ENCODE measurements around the gene TMEM225B. TPM values are rescaled to one million over a fixed set of nuclear protein-coding genes. Genes with fewer than 3 reads are reported as not detected.

The TMEM225B gene
- total RNA-seq, 1 experiment from 2014 or later: 0.31 TPM

GRCh38 chr7:99551767-99552463 is 46.2 kb upstream of the TMEM225B start, which contains the start of gene FAM200A:
Gene FAM200A (minus strand): TSS chr7:99552114. CDS start chr7:99548407, 3,707 bp downstream.
- ChIA-PET CTCF (no interaction called here), POLR2A (interaction anchor here (0.6 kb wide), 1 partner anchor 46 kb away, joined by 3 read pairs; no protein-coding TSS in a partner anchor)
- Histone ChIP-seq H3K27ac (ENCODE audit: low read length) (peak within 1 kb of the TSS; percentile 85), H3K4me1 (ENCODE audit: control insufficient read depth, insufficient read depth, low read length) (no peaks in the 10 kb centered on the region), H3K36me3 (ENCODE audit: control insufficient read depth, insufficient read depth, low read length) (peaks cover 3% of the 10 kb centered on the region), H3K4me3 (ENCODE audit: low read depth in 2 of 2, low read length in 2 of 2) (peak within 1 kb of the TSS; percentile 96 to 97), H3K27me3 (ENCODE audit: control insufficient read depth, insufficient read depth, low read length) (no peaks in the 10 kb centered on the region), H3K9me3 (ENCODE audit: control insufficient read depth, insufficient read depth, low read depth, low read length) (peaks cover 13% of the 10 kb centered on the region; the same call in 1 of the 2 replicates)
- ATAC-seq (peak; percentile 100), DNase-seq (ENCODE audit: low read depth, low spot score) (peak; percentile 72)
- TF ChIP-seq REST (IDR thresholded peaks at IDR 0.05; ENCODE audit: insufficient read depth in 1 of 2, low read depth in 2 of 2, low read length in 1 of 2) (0 out of 4 replicates have a peak, but pooled peaks of 1 of the 2 experiments have one; percentile 15), CTCF (IDR thresholded peaks at IDR 0.05) (no peak), TCF7L2 (IDR thresholded peaks at IDR 0.05; ENCODE audit: low read depth, low read length) (no peak), POLR2AphosphoS5 (IDR thresholded peaks at IDR 0.05; ENCODE audit: low read depth, low read length) (peak; percentile 79), SIN3A (IDR thresholded peaks at IDR 0.05; ENCODE audit: borderline replicate concordance, insufficient read depth, low read depth, low read length) (peak; percentile 78; the same call in 1 of the 2 replicates)
- BruUV-seq (replicated peaks): no TSS peak
- in situ Hi-C loops (cut with HindIII; ENCODE audit: low pct_unique_long_range_greater_than_20kb, low sequenced_read_pairs): no loop called here
- intact Hi-C loops (cut with micrococcal nuclease; ENCODE audit: unreplicated experiment): loop anchor here (10.0 kb wide), 1 partner anchor 47 kb away; the partner anchor contains the start of genes ZKSCAN5 and ZNF394

GRCh38 chr7:99553039-99553438 is 45.0 kb upstream of the TMEM225B start:
- H3K4me1 ChIP-seq (ENCODE audit: control insufficient read depth, insufficient read depth, low read length): peaks cover 5% of the 10 kb centered on the region; the same call in 1 of the 2 replicates
- TF ChIP-seq REST (IDR thresholded peaks at IDR 0.05; ENCODE audit: insufficient read depth in 1 of 2, low read depth in 2 of 2, low read length in 1 of 2): no peak
- no peak for TF ChIP-seq SIN3A (IDR thresholded peaks at IDR 0.05; ENCODE audit: borderline replicate concordance, insufficient read depth, low read depth, low read length)
- no peak for TF ChIP-seq TCF7L2 (IDR thresholded peaks at IDR 0.05; ENCODE audit: low read depth, low read length)
- no peak for TF ChIP-seq CTCF (IDR thresholded peaks at IDR 0.05)
- TF ChIP-seq POLR2AphosphoS5 (IDR thresholded peaks at IDR 0.05; ENCODE audit: low read depth, low read length): no peak
- no peak overlapping the region for H3K27ac ChIP-seq (ENCODE audit: low read length)
- peaks cover 6% of the 10 kb centered on the region for H3K36me3 ChIP-seq (ENCODE audit: control insufficient read depth, insufficient read depth, low read length)
- ChIA-PET CTCF (no interaction called here), POLR2A (no interaction called here)
- BruUV-seq (replicated peaks): no TSS peak
- no peaks in the 10 kb centered on the region for H3K27me3 ChIP-seq (ENCODE audit: control insufficient read depth, insufficient read depth, low read length)
- no peak overlapping the region for H3K4me3 ChIP-seq (ENCODE audit: low read depth in 2 of 2, low read length in 2 of 2)
- intact Hi-C loops (cut with micrococcal nuclease; ENCODE audit: unreplicated experiment) (loop anchor here (10.0 kb wide), 1 partner anchor 48 kb away; the partner anchor contains the start of genes ZKSCAN5 and ZNF394), in situ Hi-C loops (cut with HindIII; ENCODE audit: low pct_unique_long_range_greater_than_20kb, low sequenced_read_pairs) (no loop called here)
- no peak for ATAC-seq
- peaks cover 3% of the 10 kb centered on the region; the same call in 1 of the 2 replicates for H3K9me3 ChIP-seq (ENCODE audit: control insufficient read depth, insufficient read depth, low read depth, low read length)
- DNase-seq (ENCODE audit: low read depth, low spot score): no peak

Data from Panc1 (cell line).